ENCODE measurements around the gene PICK1. TPM values are rescaled to one million over a fixed set of nuclear protein-coding genes. Genes with fewer than 3 reads are reported as not detected.

PICK1 gene
- total and polyA plus RNA-seq, 4 experiments from 2014 or later = 6.5 to 28.0 (median 17.9) TPM

GRCh38 chr22:38122616-38123015, 65.4 kb downstream of the PICK1 start:
- Histone ChIP-seq H3K9me3 (ENCODE audit: control insufficient read depth in 1 of 2, low read length in 2 of 2) (no peaks in the 10 kb centered on the region), H3K4me1 (ENCODE audit: insufficient read depth, low read length) (no peaks in the 10 kb centered on the region), H3K36me3 (ENCODE audit: insufficient read depth, low read length) (no peaks in the 10 kb centered on the region), H3K4me3 (ENCODE audit: low read length in 2 of 2) (no peak overlapping the region), H3K27me3 (ENCODE audit: insufficient read depth, low read length) (no peaks in the 10 kb centered on the region), H3K27ac (ENCODE audit: low read depth, low read length) (no peak overlapping the region)
- Mint-ChIP-seq H3K27ac (peak overlapping the region in 1 of 7 donors; percentile 47), H3K4me1 (peaks cover 0 to 3% (median under 1%) of the 10 kb centered on the region in 4 donors), H3K27me3 (no peaks in the 10 kb centered on the region), H3K4me3 (no peak overlapping the region), H3K9me3 (no peaks in the 10 kb centered on the region), H3K36me3 (peaks cover 9 to 21% of the 10 kb centered on the region in 2 donors)
- POLR2A ChIA-PET (ENCODE audit: partially characterized antibody) = no interaction called here
- no peak for DNase-seq
- CTCF ChIA-PET (ENCODE audit: partially characterized antibody) = no interaction called here
- intact Hi-C loops (cut with micrococcal nuclease) = no loop called here

- H3K9me3 ChIP-seq (ENCODE audit: control insufficient read depth in 1 of 2, low read length in 2 of 2) = no peaks in the 10 kb centered on the region
- peaks cover 0 to 3% (median under 1%) of the 10 kb centered on the region in 4 donors for H3K4me1 Mint-ChIP-seq
- peaks cover 4% of the 10 kb centered on the region for H3K36me3 ChIP-seq (ENCODE audit: insufficient read depth, low read length)
- no peak overlapping the region for H3K4me3 ChIP-seq (ENCODE audit: low read length in 2 of 2)
- no peak overlapping the region for H3K27ac ChIP-seq (ENCODE audit: low read depth, low read length)
- ChIA-PET POLR2A (ENCODE audit: partially characterized antibody) (no interaction called here), CTCF (ENCODE audit: partially characterized antibody) (interaction anchor here (0.7 to 1.2 kb wide), 3 partner anchors 10 to 23 kb away, joined by 3 read pairs; no protein-coding TSS in a partner anchor)
- peak overlapping the region in 1 of 7 donors; percentile 41 for H3K27ac Mint-ChIP-seq
- no peak overlapping the region for H3K4me3 Mint-ChIP-seq
- H3K36me3 Mint-ChIP-seq = peaks cover 5 to 24% of the 10 kb centered on the region in 2 donors
- DNase-seq = no peak
- no peaks in the 10 kb centered on the region for H3K27me3 ChIP-seq (ENCODE audit: insufficient read depth, low read length)
- no peaks in the 10 kb centered on the region for H3K27me3 Mint-ChIP-seq
- intact Hi-C loops (cut with micrococcal nuclease) = no loop called here
- no peaks in the 10 kb centered on the region for H3K9me3 Mint-ChIP-seq
- H3K4me1 ChIP-seq (ENCODE audit: insufficient read depth, low read length) = no peaks in the 10 kb centered on the region
Observed at GRCh38 chr22:38124236-38124974, 67.2 kb downstream of the PICK1 start.

- ChIA-PET CTCF (ENCODE audit: partially characterized antibody) (interaction anchor here (1.0 kb wide), 1 partner anchor 24 kb away, joined by 3 read pairs; no protein-coding TSS in a partner anchor), POLR2A (ENCODE audit: partially characterized antibody) (no interaction called here)
- peak overlapping the region in 2 of 7 donors; percentile 17 to 36 for H3K27ac Mint-ChIP-seq
- H3K4me1 Mint-ChIP-seq = peaks cover 0 to 3% (median under 1%) of the 10 kb centered on the region in 4 donors
- H3K27ac ChIP-seq (ENCODE audit: low read depth, low read length) = no peak overlapping the region
- H3K4me3 Mint-ChIP-seq = no peak overlapping the region
- H3K36me3 ChIP-seq (ENCODE audit: insufficient read depth, low read length) = peaks cover 4% of the 10 kb centered on the region
- no peak for DNase-seq
- H3K9me3 ChIP-seq (ENCODE audit: control insufficient read depth in 1 of 2, low read length in 2 of 2) = no peaks in the 10 kb centered on the region
- no peaks in the 10 kb centered on the region for H3K9me3 Mint-ChIP-seq
- peaks cover 5 to 25% of the 10 kb centered on the region in 2 donors for H3K36me3 Mint-ChIP-seq
- intact Hi-C loops (cut with micrococcal nuclease) = no loop called here
- no peaks in the 10 kb centered on the region for H3K27me3 ChIP-seq (ENCODE audit: insufficient read depth, low read length)
- H3K27me3 Mint-ChIP-seq = no peaks in the 10 kb centered on the region
- H3K4me3 ChIP-seq (ENCODE audit: low read length in 2 of 2) = no peak overlapping the region
- H3K4me1 ChIP-seq (ENCODE audit: insufficient read depth, low read length) = no peaks in the 10 kb centered on the region
Observed at GRCh38 chr22:38125038-38125610, 67.9 kb downstream of the PICK1 start.

Other genes starting within 250 kb of the PICK1 start
- gene GCAT, start 249.5 kb upstream of the PICK1 start, total RNA-seq = 1 to 10 TPM; 3.4 to 4.4 TPM
- 1 to 10 TPM; 2.9 to 6.8 TPM for gene GCAT, start 249.5 kb upstream of the PICK1 start, polyA plus RNA-seq
- gene GALR3, start 234.0 kb upstream of the PICK1 start, total RNA-seq = not detected
- not detected for gene GALR3, start 234.0 kb upstream of the PICK1 start, polyA plus RNA-seq
- gene ANKRD54, start 213.1 kb upstream of the PICK1 start, total RNA-seq = 10 to 100 TPM; 21.6 to 22.7 TPM
- gene ANKRD54, start 213.1 kb upstream of the PICK1 start, polyA plus RNA-seq = 10 to 100 TPM; 11.0 to 13.4 TPM
- gene EIF3L, start 208.0 kb upstream of the PICK1 start, total RNA-seq = 100 to 1,000 TPM; 550 to 571 TPM
- gene EIF3L, start 208.0 kb upstream of the PICK1 start, polyA plus RNA-seq = 100 to 1,000 TPM; 226 to 364 TPM
- 10 to 100 TPM; 30.7 to 31.0 TPM for gene MICALL1, start 151.1 kb upstream of the PICK1 start, total RNA-seq
- gene MICALL1, start 151.1 kb upstream of the PICK1 start, polyA plus RNA-seq = 1 to 10 TPM in 1 of 2 donors, under 1 TPM in 1; 0.77 to 4.4 TPM
- not detected for gene C22orf23, start 103.8 kb upstream of the PICK1 start, total RNA-seq
- gene C22orf23, start 103.8 kb upstream of the PICK1 start, polyA plus RNA-seq = not detected
- gene POLR2F, start 103.7 kb upstream of the PICK1 start, total RNA-seq = 10 to 100 TPM; 44.9 to 47.5 TPM
- gene POLR2F, start 103.7 kb upstream of the PICK1 start, polyA plus RNA-seq = 100 to 1,000 TPM; 133 to 158 TPM
- not detected for gene SOX10, start 72.8 kb upstream of the PICK1 start, total RNA-seq
- not detected for gene SOX10, start 72.8 kb upstream of the PICK1 start, polyA plus RNA-seq
- not detected for gene SLC16A8, start 26.8 kb downstream of the PICK1 start, total RNA-seq
- not detected for gene SLC16A8, start 26.8 kb downstream of the PICK1 start, polyA plus RNA-seq
- gene BAIAP2L2, start 53.3 kb downstream of the PICK1 start, total RNA-seq = 1 to 10 TPM; 3.6 to 3.7 TPM
- not detected for gene BAIAP2L2, start 53.3 kb downstream of the PICK1 start, polyA plus RNA-seq
- 100 to 1,000 TPM; 228 to 238 TPM for gene PLA2G6, start 124.4 kb downstream of the PICK1 start, total RNA-seq
- 1 to 10 TPM; 1.1 to 4.7 TPM for gene PLA2G6, start 124.4 kb downstream of the PICK1 start, polyA plus RNA-seq
- 1 to 10 TPM; 6.8 TPM for gene MAFF, start 144.6 kb downstream of the PICK1 start, total RNA-seq
- 1 to 10 TPM; 3.3 to 3.5 TPM for gene MAFF, start 144.6 kb downstream of the PICK1 start, polyA plus RNA-seq
- gene TMEM184B, start 215.6 kb downstream of the PICK1 start, total RNA-seq = 10 to 100 TPM; 35.7 to 36.6 TPM
- 10 to 100 TPM in 1 of 2 donors, 1 to 10 TPM in 1; 9.0 to 23.8 TPM for gene TMEM184B, start 215.6 kb downstream of the PICK1 start, polyA plus RNA-seq

Data from CD4-positive, alpha-beta memory T cell (primary cell).